Mesenchymal stem cell (in vitro differentiated cells and primary cell): Measurements from ENCODE around the gene LUC7L2.
"Not testable (repeated sequence)": the region's sequence is repeated elsewhere in the genome, so short reads cannot be mapped to it uniquely, and the experiment has no call there.

Experiments used
- DNase-seq: peaks from one replicate; pipeline ENCODE4 v3.0.0-alpha.2; 2013
- H2AFZ ChIP-seq: one replicate; pipeline ENCODE4 v1.6.1; 2013; ENCODE audit warnings: low read depth, mild to moderate bottlenecking, control low read depth, inconsistent platforms, low read length, moderate library complexity
- H2AK5ac ChIP-seq: 2 replicates; pipeline ENCODE4 v1.6.1; 2013; ENCODE audit warnings: low read length, moderate library complexity, mild to moderate bottlenecking, inconsistent platforms; ENCODE audit not compliant: severe bottlenecking
- H2BK120ac ChIP-seq: one replicate; pipeline ENCODE4 v1.6.1; 2013; ENCODE audit warnings: low read depth, mild to moderate bottlenecking, inconsistent platforms, low read length, moderate library complexity
- H2BK12ac ChIP-seq, 2 experiments: one replicate each; pipeline ENCODE4 v1.6.1; 2013; ENCODE audit warnings: inconsistent platforms in 2 of 2, low read length in 2 of 2, mild to moderate bottlenecking in 2 of 2, moderate library complexity in 2 of 2, control low read depth in 1 of 2
- H2BK15ac ChIP-seq: one replicate; pipeline ENCODE4 v1.6.1; 2013; ENCODE audit warnings: mild to moderate bottlenecking, low read depth, inconsistent platforms; ENCODE audit not compliant: poor library complexity, severe bottlenecking
- H2BK5ac ChIP-seq: 2 replicates; pipeline ENCODE4 v1.6.1; 2013; ENCODE audit warnings: low read depth, mild to moderate bottlenecking, low read length, control low read depth, inconsistent platforms; ENCODE audit not compliant: poor library complexity, severe bottlenecking
- H3K14ac ChIP-seq, 2 experiments: one replicate each; pipeline ENCODE4 v1.6.1; 2013; ENCODE audit warnings: inconsistent platforms in 2 of 2, low read length in 2 of 2, control low read depth in 1 of 2, mild to moderate bottlenecking in 1 of 2, moderate library complexity in 1 of 2
- H3K18ac ChIP-seq, 2 experiments: one replicate each; pipeline ENCODE4 v1.6.1; 2013; ENCODE audit warnings: inconsistent platforms in 2 of 2, low read length in 2 of 2, control low read depth in 1 of 2, low read depth in 1 of 2, mild to moderate bottlenecking in 1 of 2
- H3K23ac ChIP-seq, 2 experiments: one replicate each; pipeline ENCODE4 v1.6.1; 2013; ENCODE audit warnings: inconsistent platforms in 2 of 2, low read length in 2 of 2, mild to moderate bottlenecking in 2 of 2, moderate library complexity in 2 of 2, control low read depth in 1 of 2
- H3K27ac ChIP-seq: 2 replicates; pipeline ENCODE4 v1.5.1; 2013; ENCODE audit warnings: mild to moderate bottlenecking, moderate library complexity, low read length, control low read depth, inconsistent platforms; ENCODE audit not compliant: poor library complexity, severe bottlenecking
- H3K27me3 ChIP-seq, 2 experiments: 2 replicates each; pipeline versions ENCODE4 v1.6.1 to v1.7.0; 2013; ENCODE audit warnings: low read length in 2 of 2, mild to moderate bottlenecking in 2 of 2, moderate library complexity in 2 of 2, control low read depth in 1 of 2, inconsistent platforms in 1 of 2; ENCODE audit not compliant: control insufficient read depth in 1 of 2, insufficient read depth in 1 of 2
- H3K36me3 ChIP-seq, 2 experiments: 2 replicates each; pipeline versions ENCODE4 v1.6.1 to v1.7.0; 2013; ENCODE audit warnings: low read length in 2 of 2, control low read depth in 1 of 2, inconsistent platforms in 1 of 2, low read depth in 1 of 2, mild to moderate bottlenecking in 1 of 2; ENCODE audit not compliant: insufficient read depth in 2 of 2, control insufficient read depth in 1 of 2
- H3K4ac ChIP-seq, 2 experiments: one replicate each; pipeline ENCODE4 v1.6.1; 2013; ENCODE audit warnings: inconsistent platforms in 2 of 2, low read length in 2 of 2, mild to moderate bottlenecking in 2 of 2, moderate library complexity in 2 of 2, control low read depth in 1 of 2, low read depth in 1 of 2
- H3K4me1 ChIP-seq: 2 replicates; pipeline ENCODE4 v1.6.1; 2013; ENCODE audit warnings: low read depth, low read length, control low read depth; ENCODE audit not compliant: control insufficient read depth, insufficient read depth
- H3K4me2 ChIP-seq: 2 replicates; pipeline ENCODE4 v1.6.1; 2013; ENCODE audit warnings: low read length, mild to moderate bottlenecking, inconsistent platforms; ENCODE audit not compliant: poor library complexity, severe bottlenecking
- H3K4me3 ChIP-seq, 2 experiments: 2 replicates each; pipeline versions ENCODE4 v1.5.1 to v1.7.0; 2013; ENCODE audit warnings: low read length in 2 of 2, mild to moderate bottlenecking in 2 of 2, control low read depth in 1 of 2, low read depth in 1 of 2; ENCODE audit not compliant: insufficient read depth in 1 of 2
- H3K79me1 ChIP-seq: replicated peaks from 2 replicates; pipeline ENCODE4 v1.6.1; 2013; ENCODE audit warnings: mild to moderate bottlenecking, control low read depth, low read length, inconsistent platforms; ENCODE audit not compliant: poor library complexity, severe bottlenecking
- H3K9ac ChIP-seq: 2 replicates; pipeline ENCODE4 v1.7.0; 2013; ENCODE audit warnings: mild to moderate bottlenecking, low read length, moderate library complexity
- H3K9me3 ChIP-seq: 2 replicates; pipeline ENCODE4 v1.7.0; 2013; ENCODE audit warnings: mild to moderate bottlenecking, low read length; ENCODE audit not compliant: control insufficient read depth
- H4K8ac ChIP-seq: one replicate; pipeline ENCODE4 v1.6.1; 2013; ENCODE audit warnings: inconsistent platforms, mild to moderate bottlenecking, low read length, moderate library complexity
- H4K91ac ChIP-seq: one replicate; pipeline ENCODE4 v1.6.1; 2013; ENCODE audit warnings: mild to moderate bottlenecking, low read length, inconsistent platforms
- WGBS: methylation state at CpG from one replicate; pipeline ENCODE4 v1.1.7; 2013; ENCODE audit warnings: mixed read lengths; 5-methylcytosine and 5-hydroxymethylcytosine counted together

LUC7L2 gene

GRCh38 chr7:139425701-139426100, 66.0 kb downstream of the LUC7L2 start:
- H3K4me2 ChIP-seq, DNase-seq, H3K23ac ChIP-seq, H4K8ac ChIP-seq, H3K27me3 ChIP-seq, H2AFZ ChIP-seq, H3K27ac ChIP-seq, H3K4me3 ChIP-seq, H3K4me1 ChIP-seq, H3K4ac ChIP-seq, H2BK15ac ChIP-seq, H3K9ac ChIP-seq, H2BK12ac ChIP-seq, H4K91ac ChIP-seq, H2AK5ac ChIP-seq, H3K18ac ChIP-seq, H2BK5ac ChIP-seq, H3K79me1 ChIP-seq, H2BK120ac ChIP-seq, H3K9me3 ChIP-seq, H3K14ac ChIP-seq: not testable (repeated sequence)
- WGBS = 89% methylated on average over 8 of the region's 10 CpGs
- H3K36me3 ChIP-seq = peaks cover 18 to 65% of the 10 kb centered on the region in 2 experiments

GRCh38 chr7:139426258-139427028, 66.7 kb downstream of the LUC7L2 start:
- H3K4me3 ChIP-seq = no peak overlapping the region
- 98% methylated on average over 9 of the region's 12 CpGs for WGBS

GRCh38 chr7:139427029-139427420, 67.3 kb downstream of the LUC7L2 start:
- 89% methylated on average over 1 of the region's 1 CpG for WGBS
- Histone ChIP-seq H3K9ac (no peak overlapping the region), H2BK15ac (no peak overlapping the region), H3K4me3 (no peak overlapping the region), H2BK12ac (no peak overlapping the region), H3K36me3 (peaks cover 18 to 53% of the 10 kb centered on the region in 2 experiments), H3K18ac (no peak overlapping the region), H3K27me3 (no peaks in the 10 kb centered on the region), H2BK5ac (no peak overlapping the region), H3K4me1 (peaks cover 2% of the 10 kb centered on the region), H3K79me1 (peaks cover 8% of the 10 kb centered on the region), H3K4me2 (no peak overlapping the region), H2AFZ (no peak overlapping the region), H4K8ac (no peak overlapping the region), H2AK5ac (no peak overlapping the region), H3K14ac (no peak overlapping the region), H3K4ac (no peak overlapping the region), H4K91ac (no peak overlapping the region), H3K9me3 (no peaks in the 10 kb centered on the region), H3K27ac (no peak overlapping the region), H2BK120ac (no peak overlapping the region), H3K23ac (no peak overlapping the region)
- DNase-seq = no peak

More at GRCh38 chr7:139426258-139427028, 66.7 kb downstream of the LUC7L2 start:
- H3K27me3 ChIP-seq = no peaks in the 10 kb centered on the region
- H3K4ac ChIP-seq = no peak overlapping the region
- no peak overlapping the region for H3K27ac ChIP-seq
- H2BK5ac ChIP-seq = no peak overlapping the region
- DNase-seq = no peak
- H3K18ac ChIP-seq = no peak overlapping the region
- no peak overlapping the region for H2BK15ac ChIP-seq
- H3K4me1 ChIP-seq = peaks cover 1% of the 10 kb centered on the region
- H4K91ac ChIP-seq = no peak overlapping the region
- no peak overlapping the region for H4K8ac ChIP-seq
- H3K14ac ChIP-seq = no peak overlapping the region
- no peak overlapping the region for H3K4me2 ChIP-seq
- H2AK5ac ChIP-seq = no peak overlapping the region
- no peak overlapping the region for H2BK12ac ChIP-seq
- H3K36me3 ChIP-seq = peaks cover 18 to 58% of the 10 kb centered on the region in 2 experiments
- H2AFZ ChIP-seq = no peak overlapping the region
- H3K23ac ChIP-seq = no peak overlapping the region
- no peaks in the 10 kb centered on the region for H3K9me3 ChIP-seq
- H3K9ac ChIP-seq = no peak overlapping the region
- H2BK120ac ChIP-seq = no peak overlapping the region
- H3K79me1 ChIP-seq = peaks cover 8% of the 10 kb centered on the region

- WGBS = 95% methylated on average over 7 of the region's 7 CpGs
- Histone ChIP-seq H3K36me3 (peaks cover 18 to 48% of the 10 kb centered on the region in 2 experiments), H2BK15ac (no peak overlapping the region)
Measured at GRCh38 chr7:139427788-139428187, 68.1 kb downstream of the LUC7L2 start.

More at GRCh38 chr7:139427788-139428187, 68.1 kb downstream of the LUC7L2 start:
- no peak overlapping the region for H3K4me2 ChIP-seq
- no peak overlapping the region for H3K4ac ChIP-seq
- peaks cover 2% of the 10 kb centered on the region for H3K4me1 ChIP-seq
- no peak overlapping the region for H3K23ac ChIP-seq
- no peak overlapping the region for H3K18ac ChIP-seq
- no peak overlapping the region for H3K27ac ChIP-seq
- no peaks in the 10 kb centered on the region for H3K9me3 ChIP-seq
- H4K91ac ChIP-seq = no peak overlapping the region
- no peak overlapping the region for H2AFZ ChIP-seq
- no peak overlapping the region for H2AK5ac ChIP-seq
- no peak overlapping the region for H3K14ac ChIP-seq
- no peaks in the 10 kb centered on the region for H3K27me3 ChIP-seq
- no peak overlapping the region for H2BK5ac ChIP-seq
- no peak overlapping the region for H3K9ac ChIP-seq
- H3K4me3 ChIP-seq = no peak overlapping the region
- peaks cover 8% of the 10 kb centered on the region for H3K79me1 ChIP-seq
- no peak for DNase-seq
- H2BK12ac ChIP-seq = no peak overlapping the region
- no peak overlapping the region for H4K8ac ChIP-seq
- H2BK120ac ChIP-seq = no peak overlapping the region
